Measurements from ENCODE around the gene JUND.
"Not testable (repeated sequence)": the region's sequence is repeated elsewhere in the genome, so short reads cannot be mapped to it uniquely, and the experiment has no call there.

Gene JUND

GRCh38 chr19:18281082-18282020, at the start of gene JUND:
Gene JUND, minus strand, starts transcription at chr19:18281622. Its CDS starts 138 bp downstream, at chr19:18281484.
- H3K4me3 ChIP-seq (replicated peaks; ENCODE audit: low read depth, low read length) = peak within 1 kb of the TSS; percentile 96

GRCh38 chr19:18330868-18331267, 49.4 kb upstream of the JUND start:
- no peak overlapping the region for H3K4me3 ChIP-seq (replicated peaks; ENCODE audit: low read depth, low read length)
- TF ChIP-seq CTCF (IDR thresholded peaks at IDR 0.05; ENCODE audit: low read length, missing control alignments) = no peak
- DNase-seq (ENCODE audit: low read depth) = no peak

More at GRCh38 chr19:18281082-18282020, at the start of gene JUND:
- peak; percentile 99 for DNase-seq (ENCODE audit: low read depth)
- no peak for TF ChIP-seq CTCF (IDR thresholded peaks at IDR 0.05; ENCODE audit: low read length, missing control alignments)

GRCh38 chr19:18329035-18329376, 47.6 kb upstream of the JUND start:
- TF ChIP-seq CTCF (IDR thresholded peaks at IDR 0.05; ENCODE audit: low read length, missing control alignments) = no peak
- peak overlapping the region; percentile 51 for H3K4me3 ChIP-seq (replicated peaks; ENCODE audit: low read depth, low read length)
- DNase-seq (ENCODE audit: low read depth) = no peak

GRCh38 chr19:18328340-18329034, 47.1 kb upstream of the JUND start:
- peak; percentile 99 for DNase-seq (ENCODE audit: low read depth)
- peak overlapping the region; percentile 51 for H3K4me3 ChIP-seq (replicated peaks; ENCODE audit: low read depth, low read length)
- TF ChIP-seq CTCF (IDR thresholded peaks at IDR 0.05; ENCODE audit: low read length, missing control alignments) = peak; percentile 99

GRCh38 chr19:18326772-18327171, 45.4 kb upstream of the JUND start:
- no peak overlapping the region for H3K4me3 ChIP-seq (replicated peaks; ENCODE audit: low read depth, low read length)
- no peak for TF ChIP-seq CTCF (IDR thresholded peaks at IDR 0.05; ENCODE audit: low read length, missing control alignments)
- DNase-seq (ENCODE audit: low read depth) = no peak

- H3K4me3 ChIP-seq (replicated peaks; ENCODE audit: low read depth, low read length); DNase-seq (ENCODE audit: low read depth): not testable (repeated sequence)
These were observed 42.9 kb upstream of the JUND start for GRCh38 chr19:18324373-18324731.

GRCh38 chr19:18322759-18323460, 41.5 kb upstream of the JUND start, which contains the start of gene LSM4:
Gene LSM4, minus strand, starts transcription at chr19:18323076. Its CDS starts 56 bp downstream, at chr19:18323020.
- peak; percentile 97 for DNase-seq (ENCODE audit: low read depth)
- peak; percentile 33 for TF ChIP-seq CTCF (IDR thresholded peaks at IDR 0.05; ENCODE audit: low read length, missing control alignments)

More at GRCh38 chr19:18322759-18323460, 41.5 kb upstream of the JUND start, which contains the start of gene LSM4:
- H3K4me3 ChIP-seq (replicated peaks; ENCODE audit: low read depth, low read length) = peak within 1 kb of the TSS; percentile 83
